HG03575 (cell line): Measurements from ENCODE around the gene CDH19.

Experiments
- ATAC-seq: cut with Tn5 transposase; IDR thresholded peaks from one replicate; pipeline ENCODE4 v1.9.1; 2021; ENCODE audit not compliant: unreplicated experiment, insufficient number of reproducible peaks, low FRiP score; ENCODE audit errors: extremely low read depth

The CDH19 gene

DNA sequence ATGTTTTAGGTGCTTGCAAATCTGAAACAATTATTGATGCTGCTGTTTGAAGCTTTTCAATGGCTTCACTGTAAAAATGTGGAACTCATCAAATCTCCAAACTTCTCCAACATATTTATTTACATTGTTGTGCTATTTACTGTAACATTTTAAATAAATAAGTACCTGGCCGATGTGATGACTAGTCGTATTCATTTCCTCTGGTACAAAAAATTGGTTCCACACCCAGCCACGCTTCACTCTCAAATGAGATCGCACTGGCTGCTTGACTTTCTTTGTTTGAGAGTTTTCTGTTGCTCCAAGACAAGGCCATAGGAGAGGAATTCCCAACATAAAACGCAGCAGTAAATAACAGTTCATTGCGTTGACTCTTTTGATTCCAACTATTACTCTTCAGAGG is 32.0 kb downstream of the CDH19 start:
- no peak for ATAC-seq

DNA sequence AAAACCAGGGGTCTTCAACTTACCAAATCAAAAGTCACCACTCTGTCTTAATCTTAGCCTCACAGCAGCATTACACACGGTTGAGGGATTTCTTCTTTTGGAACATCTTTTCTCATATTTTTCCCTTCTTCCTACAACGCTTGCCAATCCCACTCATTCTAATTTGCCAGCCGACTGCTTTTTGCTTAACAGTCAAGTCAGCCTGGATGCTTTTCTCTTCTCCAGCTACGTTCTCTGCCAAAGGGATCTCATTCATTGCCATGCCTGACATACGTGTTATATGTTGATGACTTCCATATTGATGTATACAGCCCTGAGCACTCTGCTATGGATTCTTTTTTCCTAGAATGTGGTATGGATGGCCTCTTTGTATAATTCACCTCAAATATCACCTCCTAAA is 37.3 kb downstream of the CDH19 start:
- no peak for ATAC-seq

DNA sequence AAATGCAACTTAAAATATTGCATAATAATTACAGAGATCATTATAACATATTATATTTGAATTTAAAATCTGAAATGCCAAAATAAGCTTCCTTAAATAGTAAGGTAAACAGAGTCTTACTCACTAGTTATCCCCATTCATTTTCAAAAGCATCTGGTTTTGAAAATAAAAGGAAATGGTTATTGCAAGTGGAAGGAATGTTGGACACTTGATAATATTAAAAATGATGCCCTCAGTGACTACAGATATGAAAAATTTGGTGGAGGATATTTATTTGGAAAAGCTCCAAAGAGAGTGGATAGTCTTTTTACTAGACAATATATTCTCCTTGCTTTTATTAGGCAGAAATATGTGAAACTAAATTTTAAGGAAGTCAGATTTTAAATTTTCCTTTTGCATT is 39.7 kb downstream of the CDH19 start:
- ATAC-seq: no peak

DNA sequence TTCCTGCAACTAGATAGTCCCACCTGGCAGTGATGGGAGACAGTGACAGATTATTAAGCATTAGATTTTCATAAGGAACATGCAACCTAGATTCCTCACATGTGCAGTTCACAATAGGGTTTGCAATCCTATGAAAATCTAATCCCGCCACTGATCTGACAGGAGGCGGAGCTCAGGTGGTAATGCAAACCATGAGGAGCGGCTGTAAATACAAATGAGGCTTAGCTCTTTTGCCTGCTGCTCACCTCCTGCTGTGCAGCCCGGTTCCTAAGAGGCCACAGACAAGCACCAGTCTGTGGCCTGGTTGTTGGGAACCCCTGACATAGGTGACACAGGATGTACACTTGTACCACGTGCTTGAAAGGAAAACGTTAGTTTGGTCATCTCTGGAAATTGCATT is 41.6 kb downstream of the CDH19 start:
- ATAC-seq: no peak

DNA sequence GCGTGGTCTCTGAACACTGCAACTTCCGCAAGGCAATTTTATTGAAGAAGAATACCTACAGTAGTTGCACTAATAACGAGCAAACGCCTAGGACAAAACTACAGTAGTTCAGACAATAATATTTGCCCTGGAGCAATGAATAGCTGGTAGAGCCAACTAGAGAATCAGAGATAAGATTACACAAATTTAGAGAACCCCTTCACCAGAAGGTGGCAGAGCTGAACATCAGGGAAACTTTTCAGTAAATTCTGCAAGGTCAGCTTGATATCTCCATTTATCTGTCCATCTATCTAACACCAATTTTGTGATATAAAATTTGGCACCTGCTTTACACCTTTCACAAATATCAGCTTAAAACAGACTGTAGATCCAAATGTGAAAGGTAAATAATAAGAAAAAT is 43.8 kb downstream of the CDH19 start:
- no peak for ATAC-seq

DNA sequence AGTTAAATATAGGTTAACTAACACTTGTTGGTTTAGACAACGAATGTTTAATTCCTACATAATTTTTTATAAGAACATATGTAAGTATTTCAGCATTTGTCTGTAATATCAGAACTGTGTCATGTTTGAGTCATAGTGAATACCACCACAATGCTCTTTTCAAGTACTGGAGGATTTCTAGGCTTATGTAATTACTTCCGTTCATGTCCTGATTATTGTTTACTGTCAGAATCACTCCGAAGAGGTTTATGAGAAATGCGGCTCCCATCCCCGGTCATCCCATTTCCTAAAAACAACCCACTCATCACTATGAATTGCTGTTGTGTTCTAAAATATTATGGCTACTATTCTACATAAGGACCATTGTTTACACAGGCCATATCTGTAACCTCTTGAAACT is 45.1 kb downstream of the CDH19 start:
- no peak for ATAC-seq

DNA sequence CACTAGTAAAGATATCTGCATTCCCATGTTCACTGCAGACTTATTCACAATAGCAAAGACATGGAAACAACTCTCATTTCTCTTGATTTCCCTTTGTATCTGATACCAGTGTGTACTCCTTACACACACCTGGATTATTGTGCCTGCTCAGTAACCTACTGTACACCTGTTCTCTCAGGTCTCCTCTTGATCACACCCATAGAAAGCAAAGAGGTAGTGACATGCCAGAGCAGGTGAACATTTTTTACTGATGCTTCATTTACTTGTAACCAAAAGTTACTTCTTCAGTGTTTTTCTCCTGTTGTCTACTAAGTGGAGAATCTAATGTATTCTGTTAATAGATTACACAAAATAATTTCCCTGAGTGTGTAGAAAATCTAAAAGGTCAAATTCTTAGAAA is 46.8 kb downstream of the CDH19 start:
- no peak for ATAC-seq

DNA sequence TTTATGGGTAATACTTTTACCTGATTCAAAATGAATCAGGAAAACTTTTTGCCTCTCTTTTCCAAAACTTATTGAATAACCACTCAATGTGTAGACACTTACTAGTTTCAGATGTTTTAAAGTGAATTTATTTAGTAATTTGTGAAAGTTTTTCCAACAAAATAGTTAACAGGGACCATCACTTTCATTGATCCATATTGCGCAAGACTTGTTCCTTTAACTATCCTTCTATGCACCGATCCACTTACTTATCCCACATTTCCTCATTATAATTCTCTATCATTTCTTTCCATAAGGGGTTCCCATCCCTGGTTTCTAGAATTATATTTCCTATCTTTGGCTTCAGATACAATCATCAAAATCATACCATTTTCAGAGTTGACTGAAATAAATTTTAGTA is 48.3 kb downstream of the CDH19 start:
- no peak for ATAC-seq

DNA sequence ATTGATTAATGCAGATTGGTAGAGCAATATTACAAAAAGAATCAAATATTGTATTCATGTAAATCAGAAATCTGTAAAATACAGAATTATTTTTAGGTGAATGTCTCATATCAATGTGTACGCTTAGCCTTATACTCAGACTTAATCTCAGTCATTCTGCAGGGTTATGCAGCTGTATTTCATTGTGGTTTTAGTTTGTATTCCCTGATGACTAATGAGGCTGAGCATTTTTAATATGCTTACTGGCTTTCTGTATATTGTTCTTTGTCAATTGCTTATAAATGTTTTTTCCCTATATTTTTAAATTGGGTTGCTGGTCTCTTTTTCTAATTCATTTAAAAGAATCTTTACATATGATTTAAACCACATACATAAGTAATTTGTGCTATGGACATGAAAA is 50.1 kb downstream of the CDH19 start:
- no peak for ATAC-seq

DNA sequence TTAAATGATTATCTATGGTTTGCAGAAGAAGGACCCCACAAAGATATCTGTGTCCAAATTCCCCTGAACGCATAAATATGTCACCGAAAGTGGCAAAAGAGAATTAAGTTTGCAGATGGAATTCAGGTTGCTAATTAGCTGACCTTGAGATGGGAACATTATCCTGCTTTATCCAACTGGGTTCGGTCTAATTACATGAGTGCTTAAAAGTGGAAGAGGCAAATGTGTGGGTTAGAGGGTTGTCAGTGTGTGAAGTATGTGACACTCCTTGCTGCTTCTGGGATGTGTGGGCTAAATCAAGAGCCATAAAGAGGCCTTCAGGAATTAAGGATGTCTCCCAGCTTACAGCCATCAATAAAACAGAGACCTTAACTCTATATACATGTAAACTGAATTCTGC is 53.5 kb downstream of the CDH19 start:
- no peak for ATAC-seq

DNA sequence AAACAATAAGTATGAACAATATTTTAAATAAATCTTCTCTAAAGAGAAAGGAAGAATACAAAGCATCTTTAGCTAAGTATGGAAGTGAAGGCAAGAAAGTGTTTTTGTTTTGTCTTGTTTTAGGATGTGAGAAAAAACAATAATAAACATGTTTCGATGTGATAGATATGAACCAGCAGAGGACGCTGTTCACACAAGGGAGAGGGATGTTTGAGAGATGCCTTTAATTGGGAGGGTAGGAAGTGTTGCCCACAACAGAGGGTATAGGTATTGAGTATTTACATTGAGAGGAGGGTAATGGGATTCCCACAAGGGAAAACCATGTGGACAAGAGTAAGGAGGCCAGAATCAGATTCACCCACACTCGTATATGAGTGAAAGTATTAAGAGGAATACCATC is 55.1 kb downstream of the CDH19 start:
- ATAC-seq: no peak

DNA sequence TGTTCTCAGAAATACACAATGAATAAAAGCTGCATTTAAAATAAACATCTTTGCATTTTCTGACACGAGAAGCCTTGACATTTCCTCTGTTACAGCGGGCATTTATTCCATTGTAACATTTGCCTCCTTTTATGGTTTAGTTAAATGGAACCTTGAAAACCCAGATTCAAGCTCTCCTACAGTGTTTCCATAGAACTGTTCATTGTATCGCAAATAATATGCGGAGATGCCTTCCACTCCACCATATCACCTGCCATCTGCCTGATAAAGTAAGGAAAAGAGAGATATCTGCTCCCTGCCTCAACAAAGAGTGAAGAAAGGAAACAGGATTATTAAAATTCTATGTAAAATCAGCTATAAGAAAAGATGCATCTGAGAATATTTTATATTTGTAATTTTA is 69.8 kb downstream of the CDH19 start:
- ATAC-seq: no peak

DNA sequence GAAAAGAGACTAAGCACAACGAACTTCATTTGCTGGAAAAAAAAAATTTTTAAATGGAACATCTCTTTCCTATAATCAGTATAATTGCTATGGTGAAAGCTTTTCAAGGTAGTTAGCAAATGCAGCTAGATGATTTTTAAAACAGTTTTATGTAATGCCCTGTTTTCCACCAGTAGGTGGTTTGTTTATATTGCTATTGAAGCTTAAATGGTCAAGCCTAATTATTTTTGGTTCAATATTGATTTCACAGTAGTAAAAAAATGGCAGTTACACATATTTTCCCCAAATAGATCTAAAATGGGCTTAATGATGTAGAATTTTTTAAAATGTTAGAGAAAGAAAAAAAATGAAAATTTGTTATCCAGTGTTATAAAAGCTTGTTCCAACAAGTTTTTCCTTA is 70.2 kb downstream of the CDH19 start:
- no peak for ATAC-seq

DNA sequence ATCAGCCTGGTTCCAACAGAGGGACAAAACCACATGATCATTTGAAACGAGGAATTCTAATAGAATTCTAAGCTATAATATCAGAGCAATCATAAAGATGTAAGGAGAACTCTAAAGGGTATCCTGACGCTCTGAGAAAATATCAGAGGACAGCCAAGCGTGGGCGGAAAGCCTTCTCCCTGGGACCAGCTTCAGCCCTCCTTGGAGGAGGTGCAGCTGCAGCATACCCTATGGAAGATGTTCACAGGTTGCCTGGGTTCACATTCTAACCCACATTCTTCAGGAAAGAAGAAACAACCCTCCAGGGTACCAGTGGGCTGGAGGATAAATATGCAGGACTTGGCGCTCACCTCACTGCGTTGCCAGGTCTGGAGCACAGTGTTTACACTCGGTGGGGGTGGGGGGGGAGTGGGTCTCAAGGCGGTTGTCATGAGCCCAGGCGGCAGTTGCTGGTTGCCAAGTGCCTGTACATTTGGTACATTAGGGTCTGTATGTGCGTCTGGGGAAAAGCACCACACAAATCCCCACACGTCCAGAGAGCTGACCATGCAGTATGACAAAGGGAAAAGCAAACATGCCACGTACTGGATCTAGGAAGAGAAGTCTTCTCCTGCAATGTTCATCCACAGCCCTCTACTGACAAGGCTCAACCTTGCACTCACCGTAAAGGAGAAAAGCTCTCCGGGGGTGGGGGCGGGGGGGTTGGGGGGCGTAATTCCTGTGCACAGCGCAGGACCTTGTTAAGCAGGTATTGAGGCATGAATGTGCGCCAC is 80.5 kb downstream of the CDH19 start:
- no peak for ATAC-seq

DNA sequence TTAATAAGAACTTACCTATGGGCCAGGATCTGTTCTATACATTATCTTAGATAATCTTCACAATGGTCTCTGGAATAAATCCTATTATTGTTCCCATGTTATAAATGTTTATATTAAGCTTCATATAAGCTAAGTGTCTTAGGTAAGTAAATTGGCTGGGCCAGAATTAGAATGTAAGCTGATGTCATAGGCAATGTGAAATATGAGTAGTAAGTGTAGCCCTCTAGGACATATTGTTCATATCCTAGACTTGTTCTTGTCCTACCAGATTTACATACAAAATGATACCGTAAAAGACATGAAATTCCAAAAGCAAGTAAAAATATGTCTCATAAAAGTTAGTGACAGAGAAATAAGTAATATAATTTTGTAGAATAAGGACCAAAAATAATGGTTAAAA is 89.9 kb downstream of the CDH19 start:
- no peak for ATAC-seq

DNA sequence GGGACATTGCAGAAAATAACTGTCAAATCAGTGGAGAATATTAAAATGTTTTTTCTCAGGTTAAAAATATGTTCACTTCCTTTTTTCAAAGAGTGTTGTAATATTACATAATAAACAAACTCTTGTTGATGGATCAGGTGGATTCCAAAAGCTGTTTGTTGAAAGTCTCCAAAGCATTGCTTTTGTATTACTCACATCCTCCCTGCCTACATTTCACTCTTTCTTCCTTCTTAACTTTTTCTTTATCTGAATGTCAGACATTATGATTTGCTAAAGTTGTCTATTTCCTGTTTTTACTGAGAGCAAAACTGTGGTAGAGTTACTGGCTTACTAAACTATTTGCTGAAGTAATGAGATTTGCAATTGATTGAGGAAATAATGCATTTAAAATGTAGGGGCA is 92.1 kb downstream of the CDH19 start:
- no peak for ATAC-seq

DNA sequence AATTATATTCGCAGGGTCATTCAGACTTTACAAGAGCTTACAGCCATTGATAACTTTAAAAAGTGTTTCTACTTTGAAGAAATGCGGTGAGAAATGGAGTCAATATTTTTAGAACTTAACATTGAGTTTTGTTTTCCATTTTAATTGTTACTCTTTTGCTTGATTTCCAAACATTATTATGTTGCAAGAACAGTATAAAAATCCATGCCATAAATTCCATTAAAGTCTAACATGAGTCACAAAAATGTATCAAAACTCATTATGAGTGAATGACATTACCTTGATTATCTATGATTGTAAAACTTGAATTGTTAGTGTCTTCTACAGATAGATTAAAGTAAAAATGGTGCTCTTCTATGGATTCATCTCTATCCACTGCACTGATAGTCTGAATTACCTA is 92.6 kb downstream of the CDH19 start:
- ATAC-seq: no peak

DNA sequence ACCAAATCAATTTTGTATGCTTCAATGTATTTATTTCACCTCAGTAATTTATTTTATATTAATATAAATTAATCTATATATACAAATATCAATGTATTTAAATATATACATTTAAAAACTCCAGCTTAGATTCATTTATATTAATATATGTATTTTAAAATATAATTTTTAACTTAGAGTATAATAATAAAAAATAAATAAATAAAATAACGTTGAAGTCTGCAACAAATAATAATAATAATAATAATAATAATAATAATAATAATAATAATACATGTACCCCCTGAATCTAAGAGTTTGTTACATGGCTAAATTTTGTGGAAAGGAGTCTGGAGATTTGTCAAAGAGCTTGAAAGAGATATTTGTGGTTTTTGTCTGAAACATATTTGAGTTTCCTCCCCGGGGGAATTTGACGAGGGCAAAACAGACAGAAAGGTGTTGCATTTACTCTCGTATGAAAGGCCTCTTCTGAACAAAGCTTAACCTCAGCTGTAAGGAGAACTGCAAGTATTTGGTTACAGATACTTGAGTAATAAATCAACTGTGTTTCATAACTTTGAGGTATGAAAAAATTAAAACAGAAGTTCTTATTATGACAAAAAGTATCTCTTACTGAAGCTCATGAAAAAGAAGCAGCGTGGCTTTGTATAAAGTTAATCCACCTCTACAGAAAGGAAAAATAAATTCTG is 93.4 kb downstream of the CDH19 start:
- ATAC-seq: no peak

DNA sequence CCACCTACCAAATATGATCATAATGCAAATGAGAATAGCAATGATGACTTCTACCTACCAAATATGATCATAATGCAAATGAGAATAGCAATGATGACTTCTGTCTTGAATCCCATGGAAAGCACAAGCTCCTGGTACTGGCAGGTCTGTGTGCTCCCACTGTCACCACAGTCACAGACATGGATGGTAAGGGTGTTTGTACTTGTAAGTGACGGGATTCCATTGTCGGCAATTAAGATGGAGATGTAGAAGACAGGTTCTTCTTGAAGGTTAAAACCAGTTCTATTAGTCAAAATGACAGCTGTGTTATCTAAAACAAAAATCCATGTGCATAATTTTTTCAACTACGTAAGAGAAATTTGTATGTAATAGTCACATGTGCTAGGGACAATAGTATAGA is 95.0 kb downstream of the CDH19 start:
- ATAC-seq: no peak

DNA sequence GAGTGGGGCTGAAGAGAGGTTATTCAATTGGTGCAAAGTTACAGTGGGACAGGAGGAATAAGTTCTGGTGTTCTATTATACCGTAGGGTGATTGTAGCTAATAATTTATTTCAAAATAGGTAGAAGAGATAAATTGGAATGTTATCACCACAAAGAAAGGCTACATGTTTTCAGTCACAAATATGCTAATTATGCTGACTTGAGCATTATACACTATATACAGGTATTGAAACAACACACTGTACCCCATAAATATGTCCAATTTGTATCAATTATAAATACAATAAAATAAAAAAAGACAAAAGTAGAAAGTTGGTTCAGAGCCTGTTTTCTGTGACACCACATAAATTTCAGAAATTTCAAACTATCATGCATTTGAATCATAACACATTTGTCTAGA is 97.7 kb downstream of the CDH19 start:
- ATAC-seq: no peak

DNA sequence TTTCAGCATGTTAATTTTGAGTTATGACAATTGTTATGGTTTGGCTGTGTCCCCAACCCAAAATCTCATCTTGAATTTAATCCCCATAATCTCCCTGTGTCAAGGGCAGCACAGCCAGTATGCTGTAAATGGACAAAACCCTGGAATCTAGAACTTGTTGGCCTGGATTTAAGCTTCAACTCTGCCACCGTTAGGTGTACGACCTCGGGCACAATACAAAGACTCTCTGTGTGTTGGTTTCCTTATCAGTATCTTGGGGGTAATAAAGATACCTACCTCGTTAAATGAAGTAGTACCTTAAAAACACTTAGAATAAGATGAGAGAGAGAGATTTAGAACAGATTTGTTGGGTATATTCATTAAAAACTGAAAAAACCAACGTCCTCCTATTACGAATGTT is 106.5 kb downstream of the CDH19 start:
- no peak for ATAC-seq
